Fibroblast of lung (primary cell): Measurements from ENCODE around the gene IQGAP2. TPM values are rescaled to one million over a fixed set of nuclear protein-coding genes. Genes with fewer than 3 reads are reported as not detected.

Experiments
- DNase-seq, 2 donors: peaks; one replicate each; pipeline versions ENCODE4 v3.0.0 to v3.0.0-alpha.2; 2010; ENCODE audit warnings: low read depth in 2 of 2
- H2AFZ ChIP-seq: 2 replicates; pipeline ENCODE4 v1.5.1; 2012; ENCODE audit warnings: low read length, control low read depth, inconsistent platforms
- H3K27ac ChIP-seq: 2 replicates; pipeline ENCODE4 v1.5.1; 2011; ENCODE audit warnings: low read length, control low read depth; ENCODE audit not compliant: insufficient read depth
- H3K27me3 ChIP-seq: 2 replicates; pipeline ENCODE4 v1.5.1; 2011; ENCODE audit warnings: mild to moderate bottlenecking, low read length; ENCODE audit not compliant: control insufficient read depth, insufficient read depth
- H3K36me3 ChIP-seq: 2 replicates; pipeline ENCODE4 v1.5.1; 2011; ENCODE audit warnings: low read length; ENCODE audit not compliant: control insufficient read depth, insufficient read depth
- H3K4me1 ChIP-seq: 2 replicates; pipeline ENCODE4 v1.5.1; 2011; ENCODE audit warnings: low read length; ENCODE audit not compliant: control insufficient read depth, insufficient read depth; ENCODE audit errors: extremely low read depth
- H3K4me2 ChIP-seq: 2 replicates; pipeline ENCODE4 v1.5.1; 2011; ENCODE audit warnings: low read length, control low read depth; ENCODE audit not compliant: insufficient read depth; ENCODE audit errors: extremely low read depth
- H3K4me3 ChIP-seq, 4 experiments: fragments of 200-600 bp in 1 of 4; sonication (generic) in 1 of 4; replicated peaks in 1 of 4; 2 replicates each; pipeline ENCODE4 v1.5.1; 2011 to 2016; ENCODE audit warnings: low read length in 4 of 4, low read depth in 3 of 4, mild to moderate bottlenecking in 3 of 4, control low read depth in 2 of 4, inconsistent platforms in 1 of 4, mixed read lengths in 1 of 4; ENCODE audit not compliant: insufficient read depth in 1 of 4; ENCODE audit errors: control extremely low read depth in 1 of 4
- H3K79me2 ChIP-seq: 2 replicates; pipeline ENCODE4 v1.5.1; 2012; ENCODE audit warnings: mild to moderate bottlenecking, low read length, inconsistent platforms; ENCODE audit not compliant: control insufficient read depth, insufficient read depth
- H3K9ac ChIP-seq: 2 replicates; pipeline ENCODE4 v1.5.1; 2011; ENCODE audit warnings: mild to moderate bottlenecking, low read length, control low read depth; ENCODE audit not compliant: insufficient read depth
- H3K9me3 ChIP-seq: 2 replicates; pipeline ENCODE4 v1.5.1; 2012; ENCODE audit warnings: low read depth, low read length; ENCODE audit not compliant: control insufficient read depth, insufficient read depth
- H4K20me1 ChIP-seq: 2 replicates; pipeline ENCODE4 v1.5.1; 2011; ENCODE audit warnings: low read length; ENCODE audit not compliant: control insufficient read depth, insufficient read depth; ENCODE audit errors: extremely low read depth
- CTCF ChIP-seq, 2 donors: IDR thresholded peaks in 1 of 2; conservative IDR thresholded peaks in 1 of 2; 1 replicate in 1 of 2; 2 replicates in 1 of 2; pipeline ENCODE4 v1.5.1; 2011 to 2012; ENCODE audit warnings: low read length in 2 of 2, control low read depth in 1 of 2, inconsistent platforms in 1 of 2, low read depth in 1 of 2, mild to moderate bottlenecking in 1 of 2
- EZH2 ChIP-seq: IDR thresholded peaks from 2 replicates; pipeline ENCODE4 v1.5.1; 2012; ENCODE audit warnings: low read length, control low read depth, mild to moderate bottlenecking; ENCODE audit errors: missing control alignments
- polyA plus RNA-seq, 2 donors: library from polyadenylated mRNA; depleted of rRNA in 1 of 2; stranded (reverse) in 1 of 2; unstranded in 1 of 2; fragments of >200 nt; gene quantifications; 2 replicates each; pipeline ENCODE4 v1.2.1, GENCODE V29; 2011 to 2012; ENCODE audit warnings: missing spikeins in 1 of 2
- total RNA-seq: library from RNA; depleted of rRNA; stranded (reverse); fragments of >200 nt; gene quantifications from 2 replicates; pipeline ENCODE4 v1.2.1, GENCODE V29; 2014

Gene IQGAP2
- total and polyA plus RNA-seq, 2 donors (not counting 1 experiment from before 2014, with no cell fraction given) = 5.1 to 7.9 TPM

- no peaks in the 10 kb centered on the region for H3K79me2 ChIP-seq
- no peak overlapping the region for H3K4me3 ChIP-seq
- H2AFZ ChIP-seq = no peak overlapping the region
- no peak overlapping the region for H3K9ac ChIP-seq
- no peaks in the 10 kb centered on the region for H3K36me3 ChIP-seq
- H3K4me2 ChIP-seq = no peak overlapping the region
- no peaks in the 10 kb centered on the region for H3K4me1 ChIP-seq
- H3K27me3 ChIP-seq = no peaks in the 10 kb centered on the region
- H4K20me1 ChIP-seq = no peaks in the 10 kb centered on the region
- no peak for DNase-seq
- H3K9me3 ChIP-seq = no peaks in the 10 kb centered on the region
- H3K27ac ChIP-seq = no peak overlapping the region
- no peak for TF ChIP-seq CTCF (conservative IDR thresholded peaks at IDR 0.05 in 1 of 2, IDR thresholded peaks at IDR 0.05 in 1 of 2; ENCODE audit: low read depth in 1 of 2, low read length in 2 of 2)
- TF ChIP-seq EZH2 = no peak
Measured at GRCh38 chr5:76522103-76522935, 119.2 kb downstream of the IQGAP2 start.

GRCh38 chr5:76524101-76524835 is 121.2 kb downstream of the IQGAP2 start:
- H3K36me3 ChIP-seq = no peaks in the 10 kb centered on the region
- no peaks in the 10 kb centered on the region for H3K27me3 ChIP-seq
- no peaks in the 10 kb centered on the region for H3K9me3 ChIP-seq
- H3K27ac ChIP-seq = no peak overlapping the region
- H3K79me2 ChIP-seq = no peaks in the 10 kb centered on the region
- no peak for TF ChIP-seq CTCF (conservative IDR thresholded peaks at IDR 0.05 in 1 of 2, IDR thresholded peaks at IDR 0.05 in 1 of 2; ENCODE audit: low read depth in 1 of 2, low read length in 2 of 2)
- no peak for TF ChIP-seq EZH2
- H2AFZ ChIP-seq = no peak overlapping the region
- H3K4me2 ChIP-seq = no peak overlapping the region
- H3K4me3 ChIP-seq = no peak overlapping the region
- no peaks in the 10 kb centered on the region for H3K4me1 ChIP-seq
- DNase-seq = peak in 1 of 2 donors; percentile 68
- H4K20me1 ChIP-seq = no peaks in the 10 kb centered on the region
- no peak overlapping the region for H3K9ac ChIP-seq

- no peak overlapping the region for H3K27ac ChIP-seq
- H3K9ac ChIP-seq = no peak overlapping the region
- no peaks in the 10 kb centered on the region for H3K27me3 ChIP-seq
- peak in 1 of 2 donors; percentile 62 for DNase-seq
- no peak for TF ChIP-seq EZH2
- TF ChIP-seq CTCF (conservative IDR thresholded peaks at IDR 0.05 in 1 of 2, IDR thresholded peaks at IDR 0.05 in 1 of 2; ENCODE audit: low read depth in 1 of 2, low read length in 2 of 2) = no peak
- no peaks in the 10 kb centered on the region for H3K9me3 ChIP-seq
- no peak overlapping the region for H3K4me2 ChIP-seq
- no peak overlapping the region for H3K4me3 ChIP-seq
- no peaks in the 10 kb centered on the region for H4K20me1 ChIP-seq
- H3K4me1 ChIP-seq = no peaks in the 10 kb centered on the region
- no peaks in the 10 kb centered on the region for H3K36me3 ChIP-seq
- H3K79me2 ChIP-seq = no peaks in the 10 kb centered on the region
- no peak overlapping the region for H2AFZ ChIP-seq
Measured at GRCh38 chr5:76524868-76525267, 121.8 kb downstream of the IQGAP2 start.
